Transverse colon (tissue), 4 donors: Measurements from ENCODE around the gene ASCC2. TPM values are rescaled to one million over a fixed set of nuclear protein-coding genes. Genes with fewer than 3 reads are reported as not detected.

Source experiments
- DNase-seq: peaks from one replicate; pipeline ENCODE4 v3.0.0-alpha.2; 2019
- H3K27ac ChIP-seq, 4 donors: fragments of 200-600 bp; sonication (generic); 2 replicates each; pipeline ENCODE4 v1.5.1; 2016 to 2018; ENCODE audit warnings: inconsistent platforms in 4 of 4
- H3K27me3 ChIP-seq: fragments of 200-600 bp; sonication (generic); 2 replicates; pipeline ENCODE4 v1.5.1; 2017; ENCODE audit warnings: inconsistent platforms
- H3K36me3 ChIP-seq, 4 donors: fragments of 200-600 bp; sonication (generic); 2 replicates each; pipeline ENCODE4 v1.5.1; 2017 to 2019; ENCODE audit warnings: inconsistent platforms in 4 of 4
- H3K4me1 ChIP-seq, 4 donors: fragments of 200-600 bp; sonication (generic); 2 replicates each; pipeline ENCODE4 v1.5.1; 2017 to 2020; ENCODE audit warnings: inconsistent platforms in 4 of 4
- H3K4me3 ChIP-seq, 4 donors: fragments of 200-600 bp; sonication (generic); 1 replicate in 1 of 4; 2 replicates in 3 of 4; pipeline versions ENCODE4 v1.5.1 to v1.6.1; 2017 to 2019; ENCODE audit warnings: inconsistent platforms in 4 of 4
- H3K9me3 ChIP-seq, 2 donors: fragments of 200-600 bp; sonication (generic); 2 replicates each; pipeline ENCODE4 v1.5.1; 2017 to 2019; ENCODE audit warnings: inconsistent platforms in 2 of 2
- CTCF ChIP-seq, 5 experiments: fragments of 200-600 bp in 3 of 5; fragments of 450-650 bp in 2 of 5; sonication (generic) in 3 of 5; IDR thresholded peaks; 1 replicate in 2 of 5; 2 replicates in 3 of 5; pipeline ENCODE4 v1.5.1; 2016 to 2017; ENCODE audit warnings: antibody characterized with exemption in 5 of 5, inconsistent platforms in 3 of 5, mild to moderate bottlenecking in 2 of 5, moderate library complexity in 1 of 5
- EP300 ChIP-seq: sonication (generic); formaldehyde crosslinking; IDR thresholded peaks from one replicate; pipeline ENCODE4 v1.6.1; 2017; ENCODE audit warnings: antibody characterized with exemption, low read depth
- POLR2A ChIP-seq: fragments of 450-650 bp; IDR thresholded peaks from one replicate; pipeline ENCODE4 v1.6.1; 2016; ENCODE audit warnings: antibody characterized with exemption, mild to moderate bottlenecking, moderate library complexity
- POLR2AphosphoS5 ChIP-seq, 3 donors: sonication (generic); formaldehyde crosslinking; IDR thresholded peaks; one replicate each; pipeline ENCODE4 v1.6.1; 2016; ENCODE audit warnings: antibody characterized with exemption in 3 of 3
- WGBS, 2 donors: methylation state at CpG; one replicate each; pipeline ENCODE4 v1.1.5; 2018; ENCODE audit warnings: low coverage in 1 of 2; 5-methylcytosine and 5-hydroxymethylcytosine counted together
- in situ Hi-C, 4 donors: fragments of 200-750 bp; cut with MboI; loops; one replicate each; pipeline versions ENCODE4 v1.15.0 to v1.15.1; 2017; ENCODE audit warnings: low sequenced_read_pairs in 3 of 4, low pct_ligation_motif_present in 1 of 4, low pct_unique_long_range_greater_than_20kb in 1 of 4
- intact Hi-C: fragments of 100-400 bp; cut with DNase I; formaldehyde crosslinking; loops from one replicate; pipeline ENCODE4 v1.15.1; 2023; ENCODE audit warnings: low total_unique reads
- total RNA-seq, 4 donors: library from RNA; depleted of rRNA; stranded (reverse); fragments of >200 nt; gene quantifications; one replicate each; pipeline ENCODE4 v1.1.0, GENCODE V29; 2016

Gene ASCC2
- total RNA-seq, 4 donors from 2014 or later = 46.8 to 69.4 (median 62.2) TPM

GRCh38 chr22:29797351-29797750, 40.7 kb downstream of the ASCC2 start:
- H3K36me3 ChIP-seq = peaks cover 0 to 47% (median 19%) of the 10 kb centered on the region in 4 donors
- DNase-seq = no peak

GRCh38 chr22:29795663-29796062, 42.4 kb downstream of the ASCC2 start:
- intact Hi-C loops (no loop called here), in situ Hi-C loops (no loop called here)
- TF ChIP-seq POLR2AphosphoS5 (IDR thresholded peaks at IDR 0.05) = no peak
- no peak for TF ChIP-seq EP300
- TF ChIP-seq POLR2A = no peak
- TF ChIP-seq CTCF (IDR thresholded peaks at IDR 0.05) = no peak
- peaks cover 0 to 19% (median 9%) of the 10 kb centered on the region in 4 donors for H3K4me1 ChIP-seq
- H3K9me3 ChIP-seq = no peaks in the 10 kb centered on the region
- no peak for DNase-seq
- WGBS, 2 donors = 60 to 84% methylated on average over 2 to 5 of the region's 5 CpGs
- H3K4me3 ChIP-seq = no peak overlapping the region
- no peaks in the 10 kb centered on the region for H3K27me3 ChIP-seq
- H3K36me3 ChIP-seq = peaks cover 0 to 51% (median 15%) of the 10 kb centered on the region in 4 donors
- no peak overlapping the region for H3K27ac ChIP-seq

More at GRCh38 chr22:29797351-29797750, 40.7 kb downstream of the ASCC2 start:
- Histone ChIP-seq H3K4me1 (peaks cover 0 to 19% (median 9%) of the 10 kb centered on the region in 4 donors), H3K27ac (no peak overlapping the region), H3K9me3 (no peaks in the 10 kb centered on the region), H3K27me3 (no peaks in the 10 kb centered on the region), H3K4me3 (no peak overlapping the region)
- 85 to 94% methylated on average over 2 to 3 of the region's 3 CpGs for whole genome bisulfite sequencing, 2 donors
- TF ChIP-seq POLR2AphosphoS5 (IDR thresholded peaks at IDR 0.05) = no peak
- no peak for TF ChIP-seq POLR2A
- no peak for TF ChIP-seq CTCF (IDR thresholded peaks at IDR 0.05)
- no peak for TF ChIP-seq EP300
- intact Hi-C loops (no loop called here), in situ Hi-C loops (no loop called here)

- Histone ChIP-seq H3K9me3 (no peaks in the 10 kb centered on the region), H3K27me3 (no peaks in the 10 kb centered on the region), H3K36me3 (peaks cover 0 to 51% (median 19%) of the 10 kb centered on the region in 4 donors), H3K4me1 (peaks cover 0 to 9% (median 3%) of the 10 kb centered on the region in 4 donors), H3K27ac (no peak overlapping the region), H3K4me3 (no peak overlapping the region)
- TF ChIP-seq EP300 (no peak), POLR2AphosphoS5 (IDR thresholded peaks at IDR 0.05) (no peak), CTCF (IDR thresholded peaks at IDR 0.05) (no peak), POLR2A (no peak)
- DNase-seq = no peak
- in situ Hi-C loops (no loop called here), intact Hi-C loops (no loop called here)
- 97 to 98% methylated on average over 9 to 17 of the region's 17 CpGs for whole genome bisulfite sequencing, 2 donors
Observed at GRCh38 chr22:29793396-29793795, 44.7 kb downstream of the ASCC2 start.

GRCh38 chr22:29790061-29790460, 48.0 kb downstream of the ASCC2 start:
- DNase-seq = no peak
- H3K9me3 ChIP-seq = no peaks in the 10 kb centered on the region
- WGBS, 2 donors = 89 to 100% methylated on average over 1 to 5 of the region's 5 CpGs
- H3K4me3 ChIP-seq = no peak overlapping the region
- in situ Hi-C loops = no loop called here
- no peak for TF ChIP-seq POLR2A
- TF ChIP-seq CTCF (IDR thresholded peaks at IDR 0.05) = no peak
- TF ChIP-seq EP300 = no peak
- no peak for TF ChIP-seq POLR2AphosphoS5 (IDR thresholded peaks at IDR 0.05)
- peaks cover 0 to 45% (median 17%) of the 10 kb centered on the region in 4 donors for H3K36me3 ChIP-seq
- peaks cover 0 to 4% (median 0%) of the 10 kb centered on the region in 4 donors for H3K4me1 ChIP-seq
- intact Hi-C loops = no loop called here
- no peak overlapping the region for H3K27ac ChIP-seq
- no peaks in the 10 kb centered on the region for H3K27me3 ChIP-seq
